GM19351 (cell line): ENCODE measurements around the gene USP7.
"Not testable (repeated sequence)": the region's sequence is repeated elsewhere in the genome, so short reads cannot be mapped to it uniquely, and the experiment has no call there.

Source experiments
- ATAC-seq: cut with Tn5 transposase; IDR thresholded peaks from one replicate; pipeline ENCODE4 v1.9.1; 2021; ENCODE audit warnings: mild to moderate bottlenecking, moderate library complexity; ENCODE audit not compliant: unreplicated experiment

Gene USP7

GRCh38 chr16:8882725-8883377 is 80.9 kb downstream of the USP7 start:
- no peak for ATAC-seq

- ATAC-seq, result no peak
These were observed 81.6 kb downstream of the USP7 start, which contains the start of gene LITAFD for GRCh38 chr16:8882041-8882617. LITAFD (plus strand) TSS chr16:8882351; CDS start chr16:8884356, 2,005 bp downstream.

- ATAC-seq, result no peak
These were observed 82.7 kb downstream of the USP7 start for GRCh38 chr16:8880839-8881510.

GRCh38 chr16:8878523-8878911 is 85.2 kb downstream of the USP7 start:
- no peak for ATAC-seq

GRCh38 chr16:8877894-8878522 is 85.7 kb downstream of the USP7 start:
- ATAC-seq, result no peak

- not testable (repeated sequence) for ATAC-seq
These were observed 88.4 kb downstream of the USP7 start for GRCh38 chr16:8875317-8875716.

- ATAC-seq, result no peak
These were observed 89.3 kb downstream of the USP7 start for GRCh38 chr16:8874388-8874787.

- ATAC-seq, result not testable (repeated sequence)
These were observed 89.9 kb downstream of the USP7 start for GRCh38 chr16:8873866-8874195.

- no peak for ATAC-seq
These were observed 90.5 kb downstream of the USP7 start for GRCh38 chr16:8872967-8873865.

GRCh38 chr16:8872071-8872470 is 91.6 kb downstream of the USP7 start:
- no peak for ATAC-seq

GRCh38 chr16:8869988-8870241 is 93.8 kb downstream of the USP7 start:
- ATAC-seq, result not testable (repeated sequence)

- no peak for ATAC-seq
These were observed 94.3 kb downstream of the USP7 start for GRCh38 chr16:8869212-8869987.

- peak; percentile 66 for ATAC-seq
These were observed 95.1 kb downstream of the USP7 start, which contains the start of gene CARHSP1 for GRCh38 chr16:8868416-8869211. CARHSP1 (minus strand) TSS chr16:8869006; CDS start chr16:8859328, 9,678 bp downstream.

- no peak for ATAC-seq
These were observed 95.7 kb downstream of the USP7 start for GRCh38 chr16:8867932-8868415.

- no peak for ATAC-seq
These were observed 96.3 kb downstream of the USP7 start for GRCh38 chr16:8867216-8867931.

- ATAC-seq, result no peak
These were observed 96.9 kb downstream of the USP7 start for GRCh38 chr16:8866884-8867215.

GRCh38 chr16:8866118-8866883 is 97.4 kb downstream of the USP7 start:
- no peak for ATAC-seq
